ENCODE data around the gene TTLL11. TPM values are rescaled to one million over a fixed set of nuclear protein-coding genes. Genes with fewer than 3 reads are reported as not detected.
A peak's percentile ranks its signal among the peaks of the same experiment; 100 is the strongest.

The TTLL11 gene
- total RNA-seq, 1 experiment from 2014 or later, result 13.6 TPM

DNA sequence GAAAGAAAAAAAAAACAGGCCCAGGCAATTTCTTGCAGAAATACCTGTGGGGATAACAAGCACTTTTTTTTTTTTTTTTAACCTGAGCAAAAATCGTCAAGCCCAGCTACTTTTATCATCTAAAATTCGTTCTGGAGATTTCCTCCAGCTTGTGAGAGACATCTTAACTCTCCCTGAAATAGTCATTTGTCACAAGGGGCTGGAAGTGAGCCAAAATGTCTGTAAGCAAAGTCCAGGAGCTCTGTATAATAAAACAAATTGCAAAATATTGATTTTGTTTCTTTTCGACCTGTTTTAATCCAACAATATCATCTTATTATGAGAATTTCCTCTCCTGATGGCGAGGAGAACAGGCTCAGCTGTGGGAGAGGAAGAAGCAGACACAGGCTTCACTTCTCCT, 168.4 kb downstream of the TTLL11 start:
- Mint-ChIP-seq H3K36me3 (ENCODE audit: insufficient read depth, unreplicated experiment) (no peaks in the 10 kb centered on the region), H3K27me3 (ENCODE audit: insufficient read depth, unreplicated experiment) (no peaks in the 10 kb centered on the region), H3K4me3 (ENCODE audit: unreplicated experiment) (no peak overlapping the region), H3K4me1 (ENCODE audit: insufficient read depth, unreplicated experiment) (no peaks in the 10 kb centered on the region), H3K9me3 (ENCODE audit: unreplicated experiment) (no peaks in the 10 kb centered on the region), H3K27ac (ENCODE audit: low read depth, unreplicated experiment) (peak overlapping the region; percentile 2)
- intact Hi-C loops (cut with micrococcal nuclease), result no loop called here
- TF ChIP-seq CTCF (IDR thresholded peaks at IDR 0.05; ENCODE audit: unreplicated experiment), result no peak
- ChIA-PET CTCF (interaction anchor here (0.6 kb wide), 1 partner anchor 58 kb away, joined by 3 read pairs; no protein-coding TSS in a partner anchor), POLR2A (no interaction called here)
- DNase-seq (ENCODE audit: unreplicated experiment), result no peak
- BruUV-seq (replicated peaks), result no TSS peak

GRCh38 chr9:121921444-121921843, 171.7 kb downstream of the TTLL11 start:
- H3K36me3 Mint-ChIP-seq (ENCODE audit: insufficient read depth, unreplicated experiment), result no peaks in the 10 kb centered on the region
- peak overlapping the region; percentile 4 for H3K27ac Mint-ChIP-seq (ENCODE audit: low read depth, unreplicated experiment)
- DNase-seq (ENCODE audit: unreplicated experiment), result peak; percentile 9
- POLR2A ChIA-PET, result interaction anchor here (0.6 to 0.7 kb wide), 2 partner anchors 9 to 29 kb away, joined by 3 to 4 read pairs; no protein-coding TSS in a partner anchor
- TF ChIP-seq CTCF (IDR thresholded peaks at IDR 0.05; ENCODE audit: unreplicated experiment), result no peak
- no peak overlapping the region for H3K4me3 Mint-ChIP-seq (ENCODE audit: unreplicated experiment)
- H3K27me3 Mint-ChIP-seq (ENCODE audit: insufficient read depth, unreplicated experiment), result no peaks in the 10 kb centered on the region
- intact Hi-C loops (cut with micrococcal nuclease), result no loop called here
- H3K4me1 Mint-ChIP-seq (ENCODE audit: insufficient read depth, unreplicated experiment), result peaks cover under 1% of the 10 kb centered on the region
- CTCF ChIA-PET, result interaction anchor here (0.6 to 1.7 kb wide), 6 partner anchors 18 to 891 kb away, joined by 3 to 5 read pairs (median 3); no protein-coding TSS in a partner anchor
- no TSS peak for BruUV-seq (replicated peaks)
- no peaks in the 10 kb centered on the region for H3K9me3 Mint-ChIP-seq (ENCODE audit: unreplicated experiment)

- ChIA-PET POLR2A (no interaction called here), CTCF (interaction anchor here (0.7 to 1.1 kb wide), 4 partner anchors 9 to 214 kb away, joined by 3 to 4 read pairs (median 4); no protein-coding TSS in a partner anchor)
- no peak for DNase-seq (ENCODE audit: unreplicated experiment)
- Mint-ChIP-seq H3K27ac (ENCODE audit: low read depth, unreplicated experiment) (no peak overlapping the region), H3K4me3 (ENCODE audit: unreplicated experiment) (no peak overlapping the region), H3K9me3 (ENCODE audit: unreplicated experiment) (no peaks in the 10 kb centered on the region), H3K36me3 (ENCODE audit: insufficient read depth, unreplicated experiment) (peaks cover under 1% of the 10 kb centered on the region), H3K27me3 (ENCODE audit: insufficient read depth, unreplicated experiment) (no peaks in the 10 kb centered on the region), H3K4me1 (ENCODE audit: insufficient read depth, unreplicated experiment) (peaks cover 8% of the 10 kb centered on the region)
- intact Hi-C loops (cut with micrococcal nuclease), result no loop called here
- no TSS peak for BruUV-seq (replicated peaks)
- no peak for TF ChIP-seq CTCF (IDR thresholded peaks at IDR 0.05; ENCODE audit: unreplicated experiment)
Observed at GRCh38 chr9:121917375-121918335, 175.5 kb downstream of the TTLL11 start.

GRCh38 chr9:121915304-121915625, 177.8 kb downstream of the TTLL11 start:
- no TSS peak for BruUV-seq (replicated peaks)

More at GRCh38 chr9:121915304-121915625, 177.8 kb downstream of the TTLL11 start:
- H3K36me3 Mint-ChIP-seq (ENCODE audit: insufficient read depth, unreplicated experiment), result peaks cover 9% of the 10 kb centered on the region
- H3K27ac Mint-ChIP-seq (ENCODE audit: low read depth, unreplicated experiment), result peak overlapping the region; percentile 75
- H3K27me3 Mint-ChIP-seq (ENCODE audit: insufficient read depth, unreplicated experiment), result no peaks in the 10 kb centered on the region
- CTCF ChIA-PET, result interaction anchor here (1.0 kb wide), 1 partner anchor 13 kb away, joined by 5 read pairs; no protein-coding TSS in a partner anchor
- H3K9me3 Mint-ChIP-seq (ENCODE audit: unreplicated experiment), result no peaks in the 10 kb centered on the region
- no peak for TF ChIP-seq CTCF (IDR thresholded peaks at IDR 0.05; ENCODE audit: unreplicated experiment)
- H3K4me1 Mint-ChIP-seq (ENCODE audit: insufficient read depth, unreplicated experiment), result peaks cover 8% of the 10 kb centered on the region
- DNase-seq (ENCODE audit: unreplicated experiment), result no peak
- H3K4me3 Mint-ChIP-seq (ENCODE audit: unreplicated experiment), result no peak overlapping the region
- intact Hi-C loops (cut with micrococcal nuclease), result no loop called here
- POLR2A ChIA-PET, result interaction anchor here (1.1 kb wide), 1 partner anchor 9 kb away, joined by 3 read pairs; no protein-coding TSS in a partner anchor
